ENCODE data around the gene FAH.
"Not testable (repeated sequence)": the region's sequence is repeated elsewhere in the genome, so short reads cannot be mapped to it uniquely, and the experiment has no call there.

FAH gene

GRCh38 chr15:80123034-80123433 is 29.8 kb upstream of the FAH start:
- no peak for TF ChIP-seq CTCF (conservative IDR thresholded peaks at IDR 0.05; ENCODE audit: control insufficient read depth, insufficient read depth, low read depth, low read length)
- no peak for DNase-seq (ENCODE audit: low read depth)
- no peak overlapping the region for H3K4me3 ChIP-seq (ENCODE audit: control insufficient read depth, low read depth, low read length)

- H3K4me3 ChIP-seq (ENCODE audit: control insufficient read depth, low read depth, low read length); DNase-seq (ENCODE audit: low read depth): not testable (repeated sequence)
Observed at GRCh38 chr15:80127253-80127652, 25.5 kb upstream of the FAH start.

GRCh38 chr15:80127911-80128310 is 24.9 kb upstream of the FAH start:
- TF ChIP-seq CTCF (conservative IDR thresholded peaks at IDR 0.05; ENCODE audit: control insufficient read depth, insufficient read depth, low read depth, low read length): no peak
- no peak for DNase-seq (ENCODE audit: low read depth)
- no peak overlapping the region for H3K4me3 ChIP-seq (ENCODE audit: control insufficient read depth, low read depth, low read length)

GRCh38 chr15:80132382-80132781 is 20.4 kb upstream of the FAH start:
- no peak for DNase-seq (ENCODE audit: low read depth)
- TF ChIP-seq CTCF (conservative IDR thresholded peaks at IDR 0.05; ENCODE audit: control insufficient read depth, insufficient read depth, low read depth, low read length): no peak
- no peak overlapping the region for H3K4me3 ChIP-seq (ENCODE audit: control insufficient read depth, low read depth, low read length)

- no peak for TF ChIP-seq CTCF (conservative IDR thresholded peaks at IDR 0.05; ENCODE audit: control insufficient read depth, insufficient read depth, low read depth, low read length)
- no peak for DNase-seq (ENCODE audit: low read depth)
- no peak overlapping the region for H3K4me3 ChIP-seq (ENCODE audit: control insufficient read depth, low read depth, low read length)
Observed at GRCh38 chr15:80136854-80137253, 15.9 kb upstream of the FAH start.

GRCh38 chr15:80138961-80139360 is 13.8 kb upstream of the FAH start:
- TF ChIP-seq CTCF (conservative IDR thresholded peaks at IDR 0.05; ENCODE audit: control insufficient read depth, insufficient read depth, low read depth, low read length): no peak
- H3K4me3 ChIP-seq (ENCODE audit: control insufficient read depth, low read depth, low read length): no peak overlapping the region
- DNase-seq (ENCODE audit: low read depth): no peak

- no peak for DNase-seq (ENCODE audit: low read depth)
- H3K4me3 ChIP-seq (ENCODE audit: control insufficient read depth, low read depth, low read length): no peak overlapping the region
- TF ChIP-seq CTCF (conservative IDR thresholded peaks at IDR 0.05; ENCODE audit: control insufficient read depth, insufficient read depth, low read depth, low read length): no peak
Observed at GRCh38 chr15:80140909-80141308, 11.9 kb upstream of the FAH start.

Data from fibroblast of mammary gland (primary cell).